Kidney (tissue), 14 donors: Measurements from ENCODE around the gene HAL. TPM values are rescaled to one million over a fixed set of nuclear protein-coding genes. Genes with fewer than 3 reads are reported as not detected.

Source experiments
- DNase-seq, 5 donors: peaks; one replicate each; pipeline ENCODE4 v3.0.0-alpha.2; 2013 to 2020
- FAIRE-seq: peaks from 2 replicates; lab custom pipeline; 2012; peaks lifted over from hg19 to GRCh38; lab: Jason Lieb, UNC
- H3K27ac ChIP-seq, 2 donors: one replicate each; pipeline ENCODE4 v1.7.0; 2013; ENCODE audit warnings: low read depth in 2 of 2, low read length in 2 of 2, inconsistent platforms in 1 of 2
- H3K27me3 ChIP-seq: one replicate; pipeline ENCODE4 v1.7.1; 2013; ENCODE audit warnings: low read length, inconsistent platforms; ENCODE audit not compliant: control insufficient read depth, insufficient read depth
- H3K36me3 ChIP-seq, 3 donors: one replicate each; pipeline versions ENCODE4 v1.7.0 to v1.7.1; 2013; ENCODE audit warnings: low read length in 3 of 3, control low read depth in 1 of 3, inconsistent platforms in 1 of 3; ENCODE audit not compliant: insufficient read depth in 3 of 3, control insufficient read depth in 2 of 3
- H3K4me1 ChIP-seq, 3 donors: one replicate each; pipeline versions ENCODE4 v1.7.0 to v1.7.1; 2013; ENCODE audit warnings: low read length in 3 of 3, inconsistent platforms in 1 of 3, low read depth in 1 of 3; ENCODE audit not compliant: control insufficient read depth in 2 of 3, insufficient read depth in 2 of 3
- H3K4me3 ChIP-seq, 3 donors: one replicate each; pipeline versions ENCODE4 v1.7.0 to v1.8.1; 2013; ENCODE audit warnings: low read length in 3 of 3, control low read depth in 1 of 3, inconsistent platforms in 1 of 3
- H3K9ac ChIP-seq, 3 donors: one replicate each; pipeline versions ENCODE4 v1.7.0 to v1.7.1; 2013; ENCODE audit warnings: low read length in 3 of 3, control low read depth in 1 of 3, inconsistent platforms in 1 of 3
- H3K9me3 ChIP-seq, 3 donors: one replicate each; pipeline versions ENCODE4 v1.7.0 to v1.7.1; 2013; ENCODE audit warnings: low read length in 3 of 3, control low read depth in 1 of 3, inconsistent platforms in 1 of 3; ENCODE audit not compliant: control insufficient read depth in 2 of 3, insufficient read depth in 1 of 3
- CTCF ChIP-seq: IDR thresholded peaks from 3 replicates; pipeline ENCODE4 v1.5.1; 2012; ENCODE audit warnings: mild to moderate bottlenecking, moderate library complexity, borderline replicate concordance; ENCODE audit not compliant: insufficient read depth; ENCODE audit errors: extremely low read depth
- intact Hi-C: fragments of 100-400 bp; cut with DNase I; formaldehyde crosslinking; loops from one replicate; pipeline ENCODE4 v1.11.1; 2022
- polyA plus RNA-seq: library from polyadenylated mRNA; stranded (reverse); fragments of 350-450 nt; fragmentation: Illumina TruSeq; extraction: RNeasy Lipid Tissue Mini Kit (QIAGEN cat#74804); gene quantifications from one replicate; pipeline ENCODE4 v1.2.3, GENCODE V29; 2014; ENCODE audit warnings: low read depth, low replicate concordance; ENCODE audit not compliant: insufficient read depth
- total RNA-seq: library from RNA; stranded (reverse); fragmentation: NEBNext Ultra II Directional; extraction: Animal tissue kit (Norgen Biotek cat#: 25700); gene quantifications from one replicate; pipeline ENCODE4 v1.2.1, GENCODE V29; 2021
- donor health status: control.
- donor health status: control.
- donor health status: control.
- donor health status: control.
- donor health status: control.
- donor health status: DM: yes; HTN: yes; CAD: no.
- donor health status: Normal renal cell carcinoma (clear cell type).

HAL gene
- total and polyA plus RNA-seq, 2 donors from 2014 or later = 0.88 TPM; not detected in 1

- no peaks in the 10 kb centered on the region for H3K4me1 ChIP-seq
- DNase-seq (no peak), FAIRE-seq (no peak)
- H3K27ac ChIP-seq = no peak overlapping the region
- no peaks in the 10 kb centered on the region for H3K9me3 ChIP-seq
- no peak overlapping the region for H3K9ac ChIP-seq
- intact Hi-C loops = no loop called here
- H3K4me3 ChIP-seq = no peak overlapping the region
- peaks cover 4 to 57% (median 34%) of the 10 kb centered on the region in 3 donors for H3K36me3 ChIP-seq
- TF ChIP-seq CTCF = no peak
- no peaks in the 10 kb centered on the region for H3K27me3 ChIP-seq
These were observed 11.6 kb upstream of the HAL start for GRCh38 chr12:96007729-96008128.

GRCh38 chr12:96006727-96007126, 10.6 kb upstream of the HAL start:
- H3K4me1 ChIP-seq = no peaks in the 10 kb centered on the region

GRCh38 chr12:96000858-96001257, 4.7 kb upstream of the HAL start:
- Histone ChIP-seq H3K9ac (no peak overlapping the region), H3K4me3 (no peak overlapping the region), H3K4me1 (no peaks in the 10 kb centered on the region), H3K36me3 (peaks cover 2 to 14% (median 12%) of the 10 kb centered on the region in 3 donors), H3K27me3 (no peaks in the 10 kb centered on the region), H3K27ac (no peak overlapping the region), H3K9me3 (no peaks in the 10 kb centered on the region)
- TF ChIP-seq CTCF = no peak
- FAIRE-seq = no peak
- DNase-seq = no peak
- intact Hi-C loops = no loop called here

More at GRCh38 chr12:96006727-96007126, 10.6 kb upstream of the HAL start:
- no peaks in the 10 kb centered on the region for H3K27me3 ChIP-seq
- H3K4me3 ChIP-seq = no peak overlapping the region
- no peak overlapping the region for H3K9ac ChIP-seq
- peaks cover 2 to 48% (median 25%) of the 10 kb centered on the region in 3 donors for H3K36me3 ChIP-seq
- H3K27ac ChIP-seq = no peak overlapping the region
- no peaks in the 10 kb centered on the region for H3K9me3 ChIP-seq
- FAIRE-seq = peak; percentile 52
- no peak for TF ChIP-seq CTCF
- intact Hi-C loops = no loop called here
- no peak for DNase-seq

GRCh38 chr12:95999484-95999883, 3.3 kb upstream of the HAL start:
- H3K4me3 ChIP-seq = no peak overlapping the region
- intact Hi-C loops = no loop called here
- DNase-seq (no peak), FAIRE-seq (no peak)
- TF ChIP-seq CTCF = no peak
- H3K9me3 ChIP-seq = no peaks in the 10 kb centered on the region
- no peak overlapping the region for H3K9ac ChIP-seq
- no peak overlapping the region for H3K27ac ChIP-seq
- peaks cover under 1 to 3% (median 3%) of the 10 kb centered on the region in 3 donors for H3K36me3 ChIP-seq
- H3K27me3 ChIP-seq = no peaks in the 10 kb centered on the region
- H3K4me1 ChIP-seq = no peaks in the 10 kb centered on the region
